GM21786 (cell line): Measurements from ENCODE around the gene FEN1.

Experiments used
- ATAC-seq: cut with Tn5 transposase; IDR thresholded peaks from one replicate; pipeline ENCODE4 v1.9.1; 2021; ENCODE audit not compliant: unreplicated experiment

Gene FEN1

GRCh38 chr11:61756452-61757212 is 36.1 kb upstream of the FEN1 start:
- peak; percentile 73 for ATAC-seq

DNA sequence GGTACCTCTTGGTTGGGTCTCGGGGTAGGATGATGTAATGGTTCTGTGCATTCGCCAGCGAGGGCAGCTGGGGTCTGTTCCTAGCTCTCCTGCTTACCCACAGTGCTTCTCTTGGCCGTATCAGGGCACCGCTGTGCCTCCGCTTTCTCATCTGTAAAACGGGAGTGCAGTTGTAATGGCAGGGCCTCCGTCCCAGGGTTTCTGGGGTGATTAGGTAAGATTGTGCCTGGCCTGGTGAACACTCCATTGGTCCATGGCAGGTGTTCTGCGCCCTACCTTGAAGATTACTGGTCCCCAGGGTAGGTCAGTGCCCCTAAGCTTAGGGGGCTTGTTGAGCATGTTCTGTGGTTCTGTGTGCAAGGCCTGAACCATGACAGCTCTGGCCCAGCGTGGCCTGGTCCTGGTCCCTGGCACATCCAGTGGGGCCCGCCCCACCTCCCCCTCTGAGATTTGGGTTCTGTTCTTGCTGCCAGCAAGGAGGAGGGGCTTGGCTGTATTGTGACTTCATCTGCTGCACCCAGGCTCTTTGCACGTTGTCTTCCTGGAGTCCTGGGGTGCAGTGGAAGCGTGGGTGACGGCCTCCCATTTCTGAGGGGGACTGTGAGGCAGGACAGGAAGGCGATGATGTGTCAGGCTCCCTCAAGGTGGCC is 35.4 kb upstream of the FEN1 start:
- ATAC-seq = no peak

DNA sequence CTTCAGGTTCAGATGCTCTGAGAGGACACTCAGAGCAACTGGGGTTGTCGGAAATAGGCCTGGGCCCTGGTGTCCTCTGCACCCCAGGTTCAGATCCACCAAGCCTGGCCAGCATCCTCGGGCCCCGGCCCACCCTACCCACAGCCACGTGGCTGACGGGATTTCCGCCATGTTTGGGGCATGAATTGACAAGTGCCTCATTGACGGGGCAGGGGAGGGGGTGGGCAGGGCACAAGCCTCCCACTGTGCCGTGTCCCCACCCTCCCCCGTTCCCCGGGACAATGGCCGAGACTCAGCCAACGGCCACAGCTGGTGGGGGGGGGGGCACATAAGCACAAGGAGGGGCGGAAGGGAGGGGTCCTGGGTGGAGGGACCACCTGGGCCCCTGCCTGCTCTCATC is 31.8 kb upstream of the FEN1 start:
- no peak for ATAC-seq

DNA sequence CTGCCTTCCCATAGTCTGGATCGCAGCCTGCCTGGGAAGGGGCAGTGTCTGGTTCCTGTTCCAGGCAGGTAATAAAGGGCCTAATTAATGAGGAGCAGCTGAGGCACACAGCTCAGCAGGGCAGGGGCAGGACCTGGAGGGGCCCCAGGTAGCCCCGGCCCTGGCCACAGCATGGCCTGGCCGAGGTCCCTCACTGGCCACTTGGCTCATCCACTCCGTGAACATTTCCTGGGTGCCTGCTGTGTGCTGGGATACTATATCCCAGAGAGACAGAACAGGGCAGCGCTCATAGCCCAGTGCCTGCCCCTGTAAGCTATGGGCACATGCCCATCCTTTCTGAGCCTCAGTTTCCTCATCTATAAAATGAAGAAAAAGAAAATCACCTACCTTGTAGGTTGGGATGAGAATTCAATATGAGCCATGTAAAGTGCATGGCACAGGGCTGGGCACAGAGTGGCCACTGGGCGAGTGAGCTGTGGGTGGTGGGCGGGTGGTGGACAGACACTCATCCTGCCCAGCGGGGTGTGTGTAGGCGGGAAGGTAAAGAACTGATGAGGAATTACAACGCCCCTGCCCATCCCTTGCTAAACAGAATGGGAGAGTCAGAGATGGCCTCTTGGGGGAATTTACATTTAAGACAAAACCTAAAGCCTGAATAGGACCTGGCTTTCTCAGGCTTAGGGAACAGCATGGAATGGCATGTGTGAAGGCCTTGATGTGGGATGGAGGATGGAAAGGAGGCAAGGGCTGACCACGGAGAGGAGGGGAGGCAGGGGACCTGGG is 31.1 kb upstream of the FEN1 start:
- ATAC-seq = no peak

- no peak for ATAC-seq
Measured at GRCh38 chr11:61762223-61762615, 30.5 kb upstream of the FEN1 start.

DNA sequence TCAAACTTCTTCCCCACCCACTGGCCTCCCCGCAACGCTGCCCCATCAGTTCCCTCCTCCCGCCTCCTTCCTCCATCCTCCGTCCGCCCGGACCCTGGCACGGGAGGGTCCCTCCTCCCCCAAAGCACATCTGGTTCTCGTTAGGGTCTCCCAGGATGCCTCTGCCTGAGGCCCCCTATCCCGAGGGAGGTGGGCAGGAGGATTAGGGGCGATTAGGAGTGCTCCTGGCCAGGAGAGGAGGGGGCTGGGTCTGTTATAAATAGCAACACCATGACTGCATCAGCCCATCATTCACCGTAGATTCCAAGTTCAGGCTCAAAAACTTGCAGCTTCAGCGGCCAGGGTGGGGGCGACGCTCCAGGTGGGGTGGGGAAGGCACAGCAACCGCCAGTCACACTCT is 29.9 kb upstream of the FEN1 start:
- no peak for ATAC-seq

GRCh38 chr11:61763930-61764605 is 28.6 kb upstream of the FEN1 start:
- no peak for ATAC-seq

- ATAC-seq = no peak
Measured at GRCh38 chr11:61764606-61765260, 28.0 kb upstream of the FEN1 start.

DNA sequence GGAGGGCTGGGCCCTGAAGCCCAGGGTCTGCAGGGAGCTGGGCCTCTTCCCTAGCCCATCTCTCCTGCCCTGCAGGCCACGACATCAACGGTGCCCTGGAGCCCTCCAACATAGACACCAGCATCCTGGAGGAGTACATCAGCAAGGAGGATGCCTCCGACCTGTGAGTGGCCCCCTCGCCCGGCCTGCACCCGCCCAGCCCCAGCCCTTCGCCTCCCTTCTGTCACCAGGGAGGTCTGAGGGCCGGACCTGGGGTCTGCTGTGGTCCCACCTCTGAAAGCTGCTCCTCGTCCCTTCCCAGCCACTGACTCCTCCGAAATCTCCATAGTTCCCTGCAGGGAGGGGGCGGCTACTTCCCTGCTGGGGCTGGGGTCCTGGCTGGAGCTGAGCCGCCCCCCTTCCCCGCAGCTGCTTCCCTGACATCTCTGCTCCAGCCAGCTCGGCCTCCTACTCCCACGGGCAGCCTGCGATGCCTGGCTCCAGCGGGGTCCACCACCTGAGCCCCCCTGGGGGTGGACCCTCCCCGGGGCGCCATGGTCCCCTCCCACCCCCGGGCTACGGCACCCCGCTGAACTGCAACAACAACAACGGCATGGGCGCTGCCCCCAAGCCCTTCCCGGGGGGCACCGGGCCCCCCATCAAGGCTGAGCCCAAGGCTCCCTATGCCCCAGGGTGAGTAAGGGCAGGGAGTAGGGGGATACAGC is 27.0 kb upstream of the FEN1 start:
- ATAC-seq = no peak

DNA sequence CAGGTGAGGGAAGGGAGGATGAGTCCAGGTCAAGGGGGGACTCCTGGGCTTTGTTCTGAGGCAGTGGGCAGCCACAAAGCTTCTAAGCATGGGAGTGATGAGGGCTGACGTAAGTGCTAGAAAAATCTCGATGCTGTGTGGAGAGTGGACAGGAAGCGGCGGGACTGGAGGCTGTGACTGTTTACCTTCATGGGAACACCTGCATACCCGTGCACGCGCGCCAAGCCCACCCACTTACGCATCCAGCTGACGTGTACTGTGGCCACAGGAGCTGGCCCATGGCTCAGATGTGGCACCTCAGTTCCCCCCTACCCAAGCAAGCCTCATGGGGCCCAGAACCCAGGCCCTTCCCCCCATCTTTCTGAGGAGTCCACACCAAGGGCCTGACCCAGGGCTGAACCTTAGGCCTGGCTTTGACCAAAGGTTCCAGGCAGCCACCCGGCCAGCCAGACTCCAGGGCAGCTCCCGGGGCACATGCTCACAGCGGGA is 26.3 kb upstream of the FEN1 start:
- no peak for ATAC-seq

DNA sequence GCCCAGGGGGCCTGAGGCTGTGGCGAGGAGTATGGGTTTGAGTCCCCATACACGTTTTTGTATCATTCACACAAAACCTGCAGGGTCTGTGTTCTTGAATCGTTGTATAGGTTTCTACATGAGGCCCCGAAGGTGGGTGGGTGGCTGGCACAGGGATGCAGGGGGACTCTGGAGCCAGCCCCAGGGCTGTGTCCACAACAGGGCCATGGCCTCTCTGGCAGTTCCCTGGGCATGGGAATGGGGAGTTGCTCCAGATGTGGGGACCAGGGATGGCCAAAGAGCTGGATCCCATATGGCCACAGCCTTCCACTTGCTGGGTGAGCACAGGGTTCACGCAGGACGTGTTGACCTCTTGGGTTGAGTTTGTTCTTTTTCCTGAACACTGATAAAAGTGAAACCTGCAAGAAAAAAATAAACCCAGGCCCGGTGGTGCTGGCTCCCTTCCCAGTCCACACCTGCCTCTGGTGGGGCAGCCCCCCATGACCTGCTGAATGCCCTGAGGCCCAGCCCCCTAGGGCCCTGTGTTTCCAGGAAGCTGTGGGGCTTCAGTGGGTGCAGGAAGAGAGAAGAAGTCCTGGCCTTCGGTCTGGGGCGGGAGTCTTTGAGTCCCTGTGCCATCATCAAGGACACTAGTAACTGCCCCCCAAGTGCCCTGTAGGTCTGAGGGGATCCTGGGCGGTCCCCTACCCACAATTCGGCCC is 24.2 kb upstream of the FEN1 start:
- ATAC-seq = no peak

- ATAC-seq = no peak
Measured at GRCh38 chr11:61769169-61769920, 23.4 kb upstream of the FEN1 start.

- ATAC-seq = no peak
Measured at GRCh38 chr11:61769946-61770683, 22.6 kb upstream of the FEN1 start.

DNA sequence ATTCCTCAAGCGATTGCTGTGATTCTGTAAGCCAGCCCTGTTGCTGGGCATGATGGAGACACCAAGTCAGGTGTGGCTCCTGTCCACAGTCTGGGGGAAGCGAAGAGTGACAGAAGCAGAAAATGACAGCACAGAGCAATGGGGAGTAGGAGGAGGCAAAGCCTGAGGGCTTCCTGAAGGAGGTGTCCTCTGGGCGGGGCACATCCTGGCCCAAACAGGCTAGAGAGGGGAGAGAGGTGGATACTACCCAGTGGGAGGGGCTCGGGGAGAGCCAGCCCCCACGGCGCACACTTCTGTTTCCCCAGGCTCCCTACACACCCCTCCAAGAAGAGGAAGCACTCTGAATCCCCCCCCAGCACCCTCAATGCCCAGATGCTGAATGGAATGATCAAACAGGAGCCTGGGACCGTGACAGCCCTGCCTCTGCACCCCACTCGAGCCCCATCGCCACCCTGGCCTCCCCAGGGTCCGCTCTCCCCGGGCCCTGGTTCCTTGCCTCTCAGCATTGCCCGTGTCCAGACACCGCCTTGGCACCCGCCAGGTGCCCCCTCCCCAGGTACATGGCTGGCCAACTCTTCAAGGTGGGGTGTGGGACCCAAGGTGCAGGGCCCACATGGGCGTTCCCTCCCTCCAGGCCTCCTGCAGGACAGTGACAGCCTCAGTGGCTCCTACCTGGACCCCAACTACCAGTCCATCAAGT is 21.4 kb upstream of the FEN1 start:
- no peak for ATAC-seq

DNA sequence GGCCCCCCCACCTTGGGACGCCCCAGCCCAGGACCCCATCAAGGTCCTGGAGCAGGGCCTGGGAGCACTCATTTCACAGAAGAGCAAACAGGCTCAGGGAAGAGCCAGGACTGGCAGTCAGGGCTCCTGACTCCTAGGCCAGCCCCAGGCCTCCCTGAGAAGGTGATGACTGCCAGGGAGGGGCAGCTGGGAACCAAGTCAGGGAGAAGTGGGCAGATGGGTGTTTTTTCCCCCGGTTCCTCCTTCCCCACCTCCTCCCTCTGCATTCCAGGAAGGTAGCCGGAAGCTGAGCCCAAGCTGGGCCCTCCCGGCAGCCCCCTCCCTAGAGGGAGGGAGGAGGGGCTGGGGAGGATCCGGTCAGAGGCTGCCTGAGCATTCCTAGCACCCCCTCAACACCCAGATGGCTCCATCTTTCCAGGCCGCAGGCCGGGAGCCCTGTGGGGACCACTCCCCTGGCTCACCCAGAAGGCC is 20.7 kb upstream of the FEN1 start:
- no peak for ATAC-seq

DNA sequence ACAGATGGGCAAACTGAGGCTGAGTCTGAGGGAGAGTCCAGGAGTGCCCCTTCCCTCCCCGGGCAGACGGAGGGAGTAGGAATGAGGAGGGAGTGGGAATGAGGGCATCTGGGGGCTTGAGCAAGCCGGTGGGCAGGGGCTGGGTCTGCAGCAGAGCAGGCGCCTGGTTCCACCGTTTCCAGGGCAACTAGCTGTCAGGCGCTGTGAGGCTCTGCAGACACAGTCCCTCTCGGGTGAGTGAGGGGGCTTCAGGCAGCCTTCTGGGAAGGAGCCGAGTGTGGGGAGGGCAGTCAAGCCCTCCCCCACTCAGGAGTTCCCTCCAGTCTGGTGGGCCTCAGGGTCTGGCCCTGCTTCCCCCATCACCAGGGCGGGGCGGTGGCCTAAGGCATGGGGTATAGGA is 19.4 kb upstream of the FEN1 start:
- no peak for ATAC-seq

GRCh38 chr11:61773809-61774208 is 18.9 kb upstream of the FEN1 start:
- ATAC-seq = no peak
